Inferior parietal cortex (tissue), 1 donor: ENCODE data around the gene HMGXB3.
"Not testable (repeated sequence)": the region's sequence is repeated elsewhere in the genome, so short reads cannot be mapped to it uniquely, and the experiment has no call there.

Experiments
- DNase-seq: peaks from one replicate; pipeline ENCODE4 v3.0.0-alpha.2; 2016; ENCODE audit errors: extremely low spot score

HMGXB3 gene

GRCh38 chr5:150022158-150022531 is 21.6 kb downstream of the HMGXB3 start:
- DNase-seq: no peak

- DNase-seq: no peak
Observed at GRCh38 chr5:150022681-150023080, 22.1 kb downstream of the HMGXB3 start.

- no peak for DNase-seq
Observed at GRCh38 chr5:150023136-150023535, 22.6 kb downstream of the HMGXB3 start.

- DNase-seq: no peak
Observed at GRCh38 chr5:150024346-150024984, 23.9 kb downstream of the HMGXB3 start.

GRCh38 chr5:150026682-150027172 is 26.2 kb downstream of the HMGXB3 start:
- DNase-seq: no peak

GRCh38 chr5:150028047-150028446 is 27.5 kb downstream of the HMGXB3 start:
- not testable (repeated sequence) for DNase-seq

GRCh38 chr5:150033334-150033733 is 32.8 kb downstream of the HMGXB3 start:
- no peak for DNase-seq

GRCh38 chr5:150034662-150035061 is 34.1 kb downstream of the HMGXB3 start:
- DNase-seq: no peak

GRCh38 chr5:150035139-150035895 is 34.8 kb downstream of the HMGXB3 start:
- no peak for DNase-seq

- no peak for DNase-seq
Observed at GRCh38 chr5:150036513-150036912, 36.0 kb downstream of the HMGXB3 start.

GRCh38 chr5:150038547-150038946 is 38.0 kb downstream of the HMGXB3 start:
- DNase-seq: no peak

GRCh38 chr5:150042459-150042858 is 41.9 kb downstream of the HMGXB3 start:
- no peak for DNase-seq

- no peak for DNase-seq
Observed at GRCh38 chr5:150043657-150044328, 43.3 kb downstream of the HMGXB3 start.

- no peak for DNase-seq
Observed at GRCh38 chr5:150044329-150044681, 43.8 kb downstream of the HMGXB3 start.

GRCh38 chr5:150044712-150045111 is 44.2 kb downstream of the HMGXB3 start:
- no peak for DNase-seq

GRCh38 chr5:150045549-150045948 is 45.0 kb downstream of the HMGXB3 start:
- no peak for DNase-seq

- DNase-seq: no peak
Observed at GRCh38 chr5:150046031-150046430, 45.5 kb downstream of the HMGXB3 start.

- DNase-seq: peak; percentile 25
Observed at GRCh38 chr5:150050172-150050811, 49.8 kb downstream of the HMGXB3 start.

GRCh38 chr5:150051657-150052195 is 51.2 kb downstream of the HMGXB3 start:
- no peak for DNase-seq

GRCh38 chr5:150052226-150052955 is 51.9 kb downstream of the HMGXB3 start:
- DNase-seq: no peak

- DNase-seq: peak; percentile 28
Observed at GRCh38 chr5:150052956-150053712, 52.6 kb downstream of the HMGXB3 start.
